Measurements from ENCODE around the gene DENND1A. TPM values are rescaled to one million over a fixed set of nuclear protein-coding genes. Genes with fewer than 3 reads are reported as not detected.

DENND1A gene
- total RNA-seq, 1 donor from 2014 or later = 37.3 TPM

GRCh38 chr9:123511326-123512277 lies 418.3 kb downstream of the DENND1A start:
- Histone ChIP-seq H3K27me3 (no peaks in the 10 kb centered on the region), H3K36me3 (peaks cover 0 to 5% of the 10 kb centered on the region in 2 donors), H3K4me1 (no peaks in the 10 kb centered on the region), H3K9me3 (no peaks in the 10 kb centered on the region), H3K4me3 (no peak overlapping the region), H3K27ac (no peak overlapping the region)
- TF ChIP-seq, protein P1, sequence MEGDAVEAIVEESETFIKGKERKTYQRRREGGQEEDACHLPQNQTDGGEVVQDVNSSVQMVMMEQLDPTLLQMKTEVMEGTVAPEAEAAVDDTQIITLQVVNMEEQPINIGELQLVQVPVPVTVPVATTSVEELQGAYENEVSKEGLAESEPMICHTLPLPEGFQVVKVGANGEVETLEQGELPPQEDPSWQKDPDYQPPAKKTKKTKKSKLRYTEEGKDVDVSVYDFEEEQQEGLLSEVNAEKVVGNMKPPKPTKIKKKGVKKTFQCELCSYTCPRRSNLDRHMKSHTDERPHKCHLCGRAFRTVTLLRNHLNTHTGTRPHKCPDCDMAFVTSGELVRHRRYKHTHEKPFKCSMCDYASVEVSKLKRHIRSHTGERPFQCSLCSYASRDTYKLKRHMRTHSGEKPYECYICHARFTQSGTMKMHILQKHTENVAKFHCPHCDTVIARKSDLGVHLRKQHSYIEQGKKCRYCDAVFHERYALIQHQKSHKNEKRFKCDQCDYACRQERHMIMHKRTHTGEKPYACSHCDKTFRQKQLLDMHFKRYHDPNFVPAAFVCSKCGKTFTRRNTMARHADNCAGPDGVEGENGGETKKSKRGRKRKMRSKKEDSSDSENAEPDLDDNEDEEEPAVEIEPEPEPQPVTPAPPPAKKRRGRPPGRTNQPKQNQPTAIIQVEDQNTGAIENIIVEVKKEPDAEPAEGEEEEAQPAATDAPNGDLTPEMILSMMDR (IDR thresholded peaks at IDR 0.05) = no peak
- no peak for DNase-seq (ENCODE audit: low spot score in 2 of 2)
- intact Hi-C loops (cut with DNase I) = no loop called here

DNA sequence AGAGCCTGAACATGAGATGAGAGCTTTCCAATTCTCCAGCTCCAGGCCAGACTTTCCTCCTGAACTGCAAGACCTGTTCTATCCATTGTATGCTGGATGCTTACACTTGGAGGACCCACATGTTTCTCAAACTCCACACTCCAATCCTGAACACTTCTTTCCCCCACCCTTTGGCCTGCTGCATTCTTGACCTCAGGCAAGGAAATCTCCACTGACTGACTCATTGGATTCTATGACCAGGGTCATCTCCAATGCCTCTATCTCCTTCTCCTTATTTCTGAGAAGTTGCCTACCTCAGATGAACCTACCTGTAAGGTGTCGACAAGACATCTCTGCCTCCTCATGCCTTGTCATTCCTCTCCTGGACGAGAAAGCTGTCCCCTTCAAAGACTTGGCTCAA lies 420.3 kb downstream of the DENND1A start:
- Histone ChIP-seq H3K4me3 (no peak overlapping the region), H3K27ac (no peak overlapping the region), H3K36me3 (peaks cover 0 to 5% of the 10 kb centered on the region in 2 donors), H3K9me3 (no peaks in the 10 kb centered on the region), H3K27me3 (no peaks in the 10 kb centered on the region), H3K4me1 (no peaks in the 10 kb centered on the region)
- intact Hi-C loops (cut with DNase I) = no loop called here
- no peak for DNase-seq (ENCODE audit: low spot score in 2 of 2)
- TF ChIP-seq, protein P1 (IDR thresholded peaks at IDR 0.05) = no peak

GRCh38 chr9:123508048-123508447 lies 421.9 kb downstream of the DENND1A start:
- no peak overlapping the region for H3K27ac ChIP-seq
- no peaks in the 10 kb centered on the region for H3K27me3 ChIP-seq
- H3K36me3 ChIP-seq = no peaks in the 10 kb centered on the region
- intact Hi-C loops (cut with DNase I) = no loop called here
- no peaks in the 10 kb centered on the region for H3K9me3 ChIP-seq
- TF ChIP-seq, protein P1 (IDR thresholded peaks at IDR 0.05) = no peak
- H3K4me1 ChIP-seq = no peaks in the 10 kb centered on the region
- no peak overlapping the region for H3K4me3 ChIP-seq
- DNase-seq (ENCODE audit: low spot score in 2 of 2) = no peak

- H3K27me3 ChIP-seq = no peaks in the 10 kb centered on the region
- no peaks in the 10 kb centered on the region for H3K4me1 ChIP-seq
- H3K9me3 ChIP-seq = no peaks in the 10 kb centered on the region
- no peak for DNase-seq (ENCODE audit: low spot score in 2 of 2)
- no peak overlapping the region for H3K4me3 ChIP-seq
- no peak overlapping the region for H3K27ac ChIP-seq
- no peaks in the 10 kb centered on the region for H3K36me3 ChIP-seq
- TF ChIP-seq, protein P1 (IDR thresholded peaks at IDR 0.05) = no peak
- intact Hi-C loops (cut with DNase I) = no loop called here
These were observed 424.4 kb downstream of the DENND1A start for GRCh38 chr9:123505496-123505895.

DNA sequence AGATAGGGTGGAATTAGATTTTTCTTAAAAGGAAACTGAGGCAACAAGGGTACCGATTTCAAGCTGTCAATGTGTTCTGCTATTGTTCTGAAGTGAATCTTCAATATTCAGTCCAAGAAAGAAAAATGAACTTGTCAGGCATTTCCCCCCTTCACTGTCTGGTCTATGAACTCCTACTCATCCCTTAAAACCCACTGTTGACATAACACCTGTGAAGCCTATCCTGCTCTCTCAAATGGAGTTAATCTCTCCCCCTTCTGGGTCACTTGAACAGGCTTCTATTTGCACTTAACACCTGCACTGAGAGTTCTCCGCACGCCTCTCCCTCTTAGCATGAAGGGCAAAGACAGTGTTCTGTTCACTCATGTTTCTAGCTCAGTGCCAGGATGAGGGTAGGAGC lies 429.6 kb downstream of the DENND1A start:
- no peak overlapping the region for H3K27ac ChIP-seq
- H3K9me3 ChIP-seq = no peaks in the 10 kb centered on the region
- TF ChIP-seq, protein P1 (IDR thresholded peaks at IDR 0.05) = no peak
- no peak for DNase-seq (ENCODE audit: low spot score in 2 of 2)
- no peak overlapping the region for H3K4me3 ChIP-seq
- H3K36me3 ChIP-seq = no peaks in the 10 kb centered on the region
- intact Hi-C loops (cut with DNase I) = no loop called here
- no peaks in the 10 kb centered on the region for H3K4me1 ChIP-seq
- no peaks in the 10 kb centered on the region for H3K27me3 ChIP-seq

Data from ascending aorta (tissue), 2 donors.